Measurements from ENCODE around the gene EFEMP1.

The EFEMP1 gene

DNA sequence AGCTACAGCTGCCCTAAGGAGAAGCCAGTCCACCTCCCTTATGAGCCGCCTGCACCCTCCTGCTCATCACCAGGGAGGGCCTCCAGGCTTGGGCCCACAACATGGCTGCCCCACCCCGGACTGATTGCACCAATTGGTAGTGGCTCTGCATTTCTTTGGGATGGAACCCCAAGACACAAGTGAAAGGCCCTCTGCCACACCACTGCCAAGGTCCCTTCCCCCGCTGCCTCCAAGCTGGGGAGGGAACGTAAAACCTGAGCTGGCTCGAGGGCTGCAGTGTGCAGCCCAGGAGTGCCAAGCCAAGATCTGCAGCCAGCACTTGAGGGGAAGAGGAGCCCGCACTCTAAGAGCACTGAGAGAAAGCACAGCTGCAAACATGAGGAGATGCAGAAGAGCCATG lies 97.3 kb downstream of the EFEMP1 start:
- DNase-seq (ENCODE audit: low spot score) (no peak), ATAC-seq (ENCODE audit: low read depth) (no peak)
- peaks cover 12% of the 10 kb centered on the region for H3K4me1 ChIP-seq (ENCODE audit: insufficient read depth, poor library complexity, severe bottlenecking)

DNA sequence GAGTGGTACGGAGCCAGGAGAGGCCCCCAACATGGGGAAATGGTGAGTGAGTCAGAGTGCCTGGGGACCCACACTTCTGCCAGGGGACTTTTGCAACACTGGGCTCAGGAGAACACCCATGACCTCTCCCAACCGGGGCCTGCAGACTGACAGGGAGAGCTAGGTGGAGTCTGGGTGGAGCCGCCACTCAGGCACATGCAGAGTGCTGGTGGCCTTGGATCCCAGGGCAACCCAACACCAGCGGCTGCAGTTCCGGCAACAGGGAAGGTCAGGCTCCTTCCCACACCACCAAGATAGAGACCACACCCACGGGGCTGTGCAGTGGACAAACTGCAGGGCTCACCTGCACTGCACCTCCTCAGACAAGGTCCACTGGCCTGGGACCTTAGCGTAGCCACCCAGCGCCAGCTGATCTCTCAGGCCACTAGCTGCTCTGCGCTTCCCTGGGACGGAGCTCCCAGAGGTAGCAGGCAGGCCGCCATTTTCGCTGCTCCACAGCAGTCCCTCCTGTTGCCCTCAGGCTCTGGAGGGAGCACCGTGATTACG lies 99.0 kb downstream of the EFEMP1 start:
- no peak for DNase-seq (ENCODE audit: low spot score)
- no peaks in the 10 kb centered on the region for H3K36me3 ChIP-seq (ENCODE audit: low read depth)
- H3K4me1 ChIP-seq (ENCODE audit: insufficient read depth, poor library complexity, severe bottlenecking), result peaks cover 12% of the 10 kb centered on the region
- TF ChIP-seq, protein P1, sequence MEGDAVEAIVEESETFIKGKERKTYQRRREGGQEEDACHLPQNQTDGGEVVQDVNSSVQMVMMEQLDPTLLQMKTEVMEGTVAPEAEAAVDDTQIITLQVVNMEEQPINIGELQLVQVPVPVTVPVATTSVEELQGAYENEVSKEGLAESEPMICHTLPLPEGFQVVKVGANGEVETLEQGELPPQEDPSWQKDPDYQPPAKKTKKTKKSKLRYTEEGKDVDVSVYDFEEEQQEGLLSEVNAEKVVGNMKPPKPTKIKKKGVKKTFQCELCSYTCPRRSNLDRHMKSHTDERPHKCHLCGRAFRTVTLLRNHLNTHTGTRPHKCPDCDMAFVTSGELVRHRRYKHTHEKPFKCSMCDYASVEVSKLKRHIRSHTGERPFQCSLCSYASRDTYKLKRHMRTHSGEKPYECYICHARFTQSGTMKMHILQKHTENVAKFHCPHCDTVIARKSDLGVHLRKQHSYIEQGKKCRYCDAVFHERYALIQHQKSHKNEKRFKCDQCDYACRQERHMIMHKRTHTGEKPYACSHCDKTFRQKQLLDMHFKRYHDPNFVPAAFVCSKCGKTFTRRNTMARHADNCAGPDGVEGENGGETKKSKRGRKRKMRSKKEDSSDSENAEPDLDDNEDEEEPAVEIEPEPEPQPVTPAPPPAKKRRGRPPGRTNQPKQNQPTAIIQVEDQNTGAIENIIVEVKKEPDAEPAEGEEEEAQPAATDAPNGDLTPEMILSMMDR (IDR thresholded peaks at IDR 0.05; ENCODE audit: poor library complexity, severe bottlenecking), result no peak
- H3K4me3 ChIP-seq (ENCODE audit: severe bottlenecking), result no peak overlapping the region
- H3K27ac ChIP-seq (ENCODE audit: poor library complexity, severe bottlenecking), result no peak overlapping the region
- ATAC-seq (ENCODE audit: low read depth), result no peak
- H3K9me3 ChIP-seq (ENCODE audit: severe bottlenecking), result no peaks in the 10 kb centered on the region
- H3K27me3 ChIP-seq (ENCODE audit: insufficient read depth, poor library complexity, severe bottlenecking), result no peaks in the 10 kb centered on the region

More for the DNA sequence above, 97.3 kb downstream of the EFEMP1 start:
- Histone ChIP-seq H3K27me3 (ENCODE audit: insufficient read depth, poor library complexity, severe bottlenecking) (no peaks in the 10 kb centered on the region), H3K9me3 (ENCODE audit: severe bottlenecking) (no peaks in the 10 kb centered on the region), H3K4me3 (ENCODE audit: severe bottlenecking) (no peak overlapping the region), H3K36me3 (ENCODE audit: low read depth) (no peaks in the 10 kb centered on the region), H3K27ac (ENCODE audit: poor library complexity, severe bottlenecking) (no peak overlapping the region)
- TF ChIP-seq, protein P1 (IDR thresholded peaks at IDR 0.05; ENCODE audit: poor library complexity, severe bottlenecking), result no peak
